GM23338 (cell line): ENCODE results near the gene RAD18. TPM values are rescaled to one million over a fixed set of nuclear protein-coding genes. Genes with fewer than 3 reads are reported as not detected.

Source experiments
- ATAC-seq: fragments of 200-7000 bp; cut with Tn5 transposase; 3 replicates; pipeline ENCODE4 v1.9.1; 2020
- DNase-seq: peaks from one replicate; pipeline ENCODE4 v3.0.0-alpha.2; 2015; ENCODE audit warnings: low spot score
- H2AFZ ChIP-seq: fragments of 200-600 bp; sonication (generic); 2 replicates; pipeline ENCODE4 v1.8.0; 2016; ENCODE audit warnings: antibody characterized with exemption, mild to moderate bottlenecking, moderate library complexity
- H3F3A ChIP-seq: fragments of 200-600 bp; sonication (generic); replicated peaks from 2 replicates; pipeline ENCODE4 v1.8.0; 2017; ENCODE audit warnings: antibody characterized with exemption, mixed run types, low read depth
- H3K27ac ChIP-seq: fragments of 200-600 bp; sonication (generic); 2 replicates; pipeline ENCODE4 v1.6.1; 2016; ENCODE audit warnings: low read depth
- H3K27me3 ChIP-seq: fragments of 200-600 bp; sonication (generic); 2 replicates; pipeline ENCODE4 v1.8.0; 2016; ENCODE audit warnings: mild to moderate bottlenecking, mixed run types, moderate library complexity; ENCODE audit not compliant: insufficient read depth
- H3K36me3 ChIP-seq: fragments of 200-600 bp; sonication (generic); 2 replicates; pipeline ENCODE4 v1.8.0; 2016; ENCODE audit warnings: mild to moderate bottlenecking; ENCODE audit not compliant: insufficient read depth
- H3K4me1 ChIP-seq: fragments of 200-600 bp; sonication (generic); 2 replicates; pipeline ENCODE4 v1.8.0; 2016; ENCODE audit warnings: mild to moderate bottlenecking, moderate library complexity; ENCODE audit not compliant: insufficient read depth
- H3K4me2 ChIP-seq: fragments of 200-600 bp; sonication (generic); 2 replicates; pipeline ENCODE4 v1.7.1; 2017; ENCODE audit warnings: mixed run types
- H3K4me3 ChIP-seq: fragments of 200-600 bp; sonication (generic); 2 replicates; pipeline ENCODE4 v1.6.1; 2016; ENCODE audit warnings: mixed run types
- H3K79me2 ChIP-seq: fragments of 200-600 bp; sonication (generic); replicated peaks from 2 replicates; pipeline ENCODE4 v1.8.0; 2017; ENCODE audit warnings: mild to moderate bottlenecking; ENCODE audit not compliant: insufficient read depth
- H3K9me2 ChIP-seq: fragments of 200-600 bp; sonication (generic); 2 replicates; pipeline ENCODE4 v1.8.0; 2017; ENCODE audit not compliant: insufficient read depth
- H4K20me1 ChIP-seq: fragments of 200-600 bp; sonication (generic); replicated peaks from 2 replicates; pipeline ENCODE4 v1.8.0; 2017; ENCODE audit warnings: mild to moderate bottlenecking; ENCODE audit not compliant: insufficient read depth
- H3K27ac Mint-ChIP-seq: 2 replicates; pipeline ENCODE4 v1.8.0; 2020; ENCODE audit warnings: inconsistent platforms, mild to moderate bottlenecking, moderate library complexity, mixed read lengths
- H3K27me3 Mint-ChIP-seq: 3 replicates; pipeline ENCODE4 v1.8.0; 2022; ENCODE audit warnings: low read depth, mild to moderate bottlenecking, moderate library complexity, mixed read lengths, inconsistent platforms; ENCODE audit not compliant: insufficient read depth, poor library complexity
- H3K36me3 Mint-ChIP-seq: 3 replicates; pipeline ENCODE4 v1.8.0; 2021; ENCODE audit warnings: low read depth, mild to moderate bottlenecking, inconsistent platforms, moderate library complexity, mixed read lengths
- H3K4me1 Mint-ChIP-seq: 3 replicates; pipeline ENCODE4 v1.8.0; 2020; ENCODE audit warnings: mild to moderate bottlenecking, inconsistent platforms, mixed read lengths
- H3K4me3 Mint-ChIP-seq: 3 replicates; pipeline ENCODE4 v1.8.0; 2021; ENCODE audit warnings: moderate library complexity, mild to moderate bottlenecking, inconsistent platforms, mixed read lengths
- H3K9me3 Mint-ChIP-seq: 3 replicates; pipeline ENCODE4 v1.8.0; 2020; ENCODE audit warnings: moderate library complexity, mild to moderate bottlenecking, inconsistent platforms, mixed read lengths
- CREB1 ChIP-seq: fragments of 250-450 bp; sonication (Bioruptor Pico); IDR thresholded peaks from 2 replicates; pipeline ENCODE4 v1.5.0; 2020; ENCODE audit warnings: low read depth, mild to moderate bottlenecking, moderate library complexity
- CTCF ChIP-seq, 2 experiments: fragments of 200-600 bp in 1 of 2; sonication (generic) in 1 of 2; conservative IDR thresholded peaks; 2 replicates each; pipeline versions ENCODE4 v1.5.1 to v1.6.1; 2016 to 2017; ENCODE audit warnings: antibody characterized with exemption in 2 of 2, low read depth in 2 of 2, mild to moderate bottlenecking in 2 of 2, moderate library complexity in 1 of 2
- JUNB ChIP-seq: IDR thresholded peaks from one replicate; pipeline ENCODE4 v1.6.1; 2016; ENCODE audit warnings: antibody characterized with exemption; ENCODE audit not compliant: unreplicated experiment
- NANOG ChIP-seq: IDR thresholded peaks from 2 replicates; pipeline ENCODE4 v1.6.1; 2016; ENCODE audit warnings: antibody characterized with exemption, borderline replicate concordance
- POLR2AphosphoS5 ChIP-seq: IDR thresholded peaks from 2 replicates; pipeline ENCODE4 v1.6.1; 2016; ENCODE audit warnings: antibody characterized with exemption, low read depth
- STAT1 ChIP-seq: IDR thresholded peaks from one replicate; pipeline ENCODE4 v1.6.1; 2016; ENCODE audit warnings: antibody characterized with exemption; ENCODE audit not compliant: unreplicated experiment
- polyA plus RNA-seq: library from polyadenylated mRNA; unstranded; fragments of >200 nt; fragmentation: Nextera tagmentation; extraction: Ambion mirVana; gene quantifications from 2 replicates; pipeline ENCODE4 v1.2.1, GENCODE V29; 2016
- total RNA-seq: library from RNA; depleted of rRNA; stranded (reverse); fragments of >200 nt; shearing (Covaris generic); gene quantifications from 2 replicates; pipeline ENCODE4 v1.2.3, GENCODE V29; 2014
- TF ChIP-seq, protein P1 (sequence below): fragments of 250-450 bp; sonication (Bioruptor Pico); IDR thresholded peaks from 2 replicates; pipeline ENCODE4 v1.5.0; 2020; ENCODE audit warnings: mild to moderate bottlenecking, moderate library complexity

The RAD18 gene
- total and polyA plus RNA-seq, 2 experiments from 2014 or later, result 25.4 to 40.1 TPM

DNA sequence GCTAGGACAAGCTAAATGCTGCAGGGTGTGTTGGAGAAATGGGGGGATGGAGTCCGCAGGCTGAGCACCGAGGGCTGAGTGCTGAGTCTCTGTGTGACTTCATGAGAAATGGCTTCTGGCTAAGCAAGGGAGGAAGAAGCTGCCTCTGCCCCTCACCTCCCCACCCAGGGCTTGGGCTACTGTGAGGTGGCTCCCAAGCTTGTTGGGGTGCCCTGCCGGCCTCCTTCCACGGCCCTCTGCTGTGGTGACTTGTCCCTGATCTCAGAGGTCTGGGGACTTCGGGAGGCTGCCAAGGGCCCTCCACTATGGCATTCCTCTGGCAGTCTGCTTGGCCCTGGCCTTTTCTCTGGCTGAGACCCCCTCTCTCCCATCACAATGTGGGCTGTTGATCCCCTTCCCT lies 30.1 kb upstream of the RAD18 start:
- H3K27me3 ChIP-seq, result no peaks in the 10 kb centered on the region
- H3K4me3 ChIP-seq, result no peak overlapping the region
- H3K36me3 ChIP-seq, result no peaks in the 10 kb centered on the region
- no peak overlapping the region for H3K27ac ChIP-seq
- no peaks in the 10 kb centered on the region for H3F3A ChIP-seq
- 0 out of 2 replicates have a peak, but pooled peaks cover 8% of the 10 kb centered on the region for H3K4me1 ChIP-seq
- Mint-ChIP-seq H3K36me3 (no peaks in the 10 kb centered on the region; the same call in 2 of the 3 replicates), H3K27me3 (peaks cover 8% of the 10 kb centered on the region), H3K9me3 (no peaks in the 10 kb centered on the region), H3K27ac (no peak overlapping the region), H3K4me1 (peaks cover 18% of the 10 kb centered on the region), H3K4me3 (no peak overlapping the region)
- no peak for DNase-seq
- H3K4me2 ChIP-seq, result no peak overlapping the region
- no peak overlapping the region for H2AFZ ChIP-seq
- no peaks in the 10 kb centered on the region for H4K20me1 ChIP-seq
- H3K79me2 ChIP-seq, result no peaks in the 10 kb centered on the region
- no peak for TF ChIP-seq CREB1 (CRISPR knock-in tag)
- TF ChIP-seq STAT1, result no peak
- TF ChIP-seq NANOG, result no peak
- TF ChIP-seq, protein P1, sequence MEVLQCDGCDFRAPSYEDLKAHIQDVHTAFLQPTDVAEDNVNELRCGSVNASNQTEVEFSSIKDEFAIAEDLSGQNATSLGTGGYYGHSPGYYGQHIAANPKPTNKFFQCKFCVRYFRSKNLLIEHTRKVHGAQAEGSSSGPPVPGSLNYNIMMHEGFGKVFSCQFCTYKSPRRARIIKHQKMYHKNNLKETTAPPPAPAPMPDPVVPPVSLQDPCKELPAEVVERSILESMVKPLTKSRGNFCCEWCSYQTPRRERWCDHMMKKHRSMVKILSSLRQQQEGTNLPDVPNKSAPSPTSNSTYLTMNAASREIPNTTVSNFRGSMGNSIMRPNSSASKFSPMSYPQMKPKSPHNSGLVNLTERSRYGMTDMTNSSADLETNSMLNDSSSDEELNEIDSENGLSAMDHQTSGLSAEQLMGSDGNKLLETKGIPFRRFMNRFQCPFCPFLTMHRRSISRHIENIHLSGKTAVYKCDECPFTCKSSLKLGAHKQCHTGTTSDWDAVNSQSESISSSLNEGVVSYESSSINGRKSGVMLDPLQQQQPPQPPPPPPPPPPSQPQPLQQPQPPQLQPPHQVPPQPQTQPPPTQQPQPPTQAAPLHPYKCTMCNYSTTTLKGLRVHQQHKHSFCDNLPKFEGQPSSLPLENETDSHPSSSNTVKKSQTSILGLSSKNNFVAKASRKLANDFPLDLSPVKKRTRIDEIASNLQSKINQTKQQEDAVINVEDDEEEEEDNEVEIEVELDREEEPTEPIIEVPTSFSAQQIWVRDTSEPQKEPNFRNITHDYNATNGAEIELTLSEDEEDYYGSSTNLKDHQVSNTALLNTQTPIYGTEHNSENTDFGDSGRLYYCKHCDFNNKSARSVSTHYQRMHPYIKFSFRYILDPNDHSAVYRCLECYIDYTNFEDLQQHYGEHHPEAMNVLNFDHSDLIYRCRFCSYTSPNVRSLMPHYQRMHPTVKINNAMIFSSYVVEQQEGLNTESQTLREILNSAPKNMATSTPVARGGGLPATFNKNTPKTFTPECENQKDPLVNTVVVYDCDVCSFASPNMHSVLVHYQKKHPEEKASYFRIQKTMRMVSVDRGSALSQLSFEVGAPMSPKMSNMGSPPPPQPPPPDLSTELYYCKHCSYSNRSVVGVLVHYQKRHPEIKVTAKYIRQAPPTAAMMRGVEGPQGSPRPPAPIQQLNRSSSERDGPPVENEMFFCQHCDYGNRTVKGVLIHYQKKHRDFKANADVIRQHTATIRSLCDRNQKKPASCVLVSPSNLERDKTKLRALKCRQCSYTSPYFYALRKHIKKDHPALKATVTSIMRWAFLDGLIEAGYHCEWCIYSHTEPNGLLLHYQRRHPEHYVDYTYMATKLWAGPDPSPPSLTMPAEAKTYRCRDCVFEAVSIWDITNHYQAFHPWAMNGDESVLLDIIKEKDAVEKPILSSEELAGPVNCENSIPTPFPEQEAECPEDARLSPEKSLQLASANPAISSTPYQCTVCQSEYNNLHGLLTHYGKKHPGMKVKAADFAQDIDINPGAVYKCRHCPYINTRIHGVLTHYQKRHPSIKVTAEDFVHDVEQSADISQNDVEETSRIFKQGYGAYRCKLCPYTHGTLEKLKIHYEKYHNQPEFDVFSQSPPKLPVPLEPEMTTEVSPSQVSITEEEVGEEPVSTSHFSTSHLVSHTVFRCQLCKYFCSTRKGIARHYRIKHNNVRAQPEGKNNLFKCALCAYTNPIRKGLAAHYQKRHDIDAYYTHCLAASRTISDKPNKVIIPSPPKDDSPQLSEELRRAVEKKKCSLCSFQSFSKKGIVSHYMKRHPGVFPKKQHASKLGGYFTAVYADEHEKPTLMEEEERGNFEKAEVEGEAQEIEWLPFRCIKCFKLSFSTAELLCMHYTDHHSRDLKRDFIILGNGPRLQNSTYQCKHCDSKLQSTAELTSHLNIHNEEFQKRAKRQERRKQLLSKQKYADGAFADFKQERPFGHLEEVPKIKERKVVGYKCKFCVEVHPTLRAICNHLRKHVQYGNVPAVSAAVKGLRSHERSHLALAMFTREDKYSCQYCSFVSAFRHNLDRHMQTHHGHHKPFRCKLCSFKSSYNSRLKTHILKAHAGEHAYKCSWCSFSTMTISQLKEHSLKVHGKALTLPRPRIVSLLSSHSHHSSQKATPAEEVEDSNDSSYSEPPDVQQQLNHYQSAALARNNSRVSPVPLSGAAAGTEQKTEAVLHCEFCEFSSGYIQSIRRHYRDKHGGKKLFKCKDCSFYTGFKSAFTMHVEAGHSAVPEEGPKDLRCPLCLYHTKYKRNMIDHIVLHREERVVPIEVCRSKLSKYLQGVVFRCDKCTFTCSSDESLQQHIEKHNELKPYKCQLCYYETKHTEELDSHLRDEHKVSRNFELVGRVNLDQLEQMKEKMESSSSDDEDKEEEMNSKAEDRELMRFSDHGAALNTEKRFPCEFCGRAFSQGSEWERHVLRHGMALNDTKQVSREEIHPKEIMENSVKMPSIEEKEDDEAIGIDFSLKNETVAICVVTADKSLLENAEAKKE, result no peak
- TF ChIP-seq JUNB, result no peak
- TF ChIP-seq CTCF (conservative IDR thresholded peaks at IDR 0.05; ENCODE audit: low read depth in 2 of 2), result no peak
- TF ChIP-seq POLR2AphosphoS5, result no peak
- no peaks in the 10 kb centered on the region for H3K9me2 ChIP-seq
- no peak for ATAC-seq
